ENCODE data around the gene C4orf54.

C4orf54 gene

GRCh38 chr4:99657798-99658197 lies at the start of gene C4orf54:
TSS of gene C4orf54 (minus strand) at chr4:99657828. CDS start at chr4:99654648, 3,180 bp downstream.
- DNase-seq = no peak

GRCh38 chr4:99705891-99706290 lies 48.3 kb upstream of the C4orf54 start:
- DNase-seq = no peak

- DNase-seq = no peak
Measured at GRCh38 chr4:99696801-99697200, 39.2 kb upstream of the C4orf54 start.

- no peak for DNase-seq
Measured at GRCh38 chr4:99693140-99693539, 35.5 kb upstream of the C4orf54 start.

- no peak for DNase-seq
Measured at GRCh38 chr4:99690990-99691389, 33.4 kb upstream of the C4orf54 start.

DNA sequence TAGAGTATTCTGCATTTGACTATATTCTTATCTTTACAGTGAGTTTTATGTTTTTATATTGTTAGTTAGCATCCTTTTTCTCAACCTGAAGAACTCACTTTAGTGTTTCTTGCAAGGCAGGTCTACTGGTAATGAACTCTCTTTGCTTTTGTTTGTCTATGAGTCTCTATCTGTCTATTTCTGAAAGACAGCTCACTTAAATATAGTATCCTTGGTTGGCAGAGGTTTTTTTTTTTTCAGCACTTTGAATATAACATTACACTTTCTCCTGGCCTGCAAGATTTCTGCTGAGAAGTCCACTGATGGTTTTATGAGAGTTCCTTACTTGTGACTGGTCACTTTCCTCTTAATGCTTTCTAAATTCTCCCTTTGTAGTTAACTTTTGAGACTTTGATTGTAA lies 32.8 kb upstream of the C4orf54 start:
- no peak for DNase-seq

GRCh38 chr4:99687120-99687519 lies 29.5 kb upstream of the C4orf54 start:
- no peak for DNase-seq

DNA sequence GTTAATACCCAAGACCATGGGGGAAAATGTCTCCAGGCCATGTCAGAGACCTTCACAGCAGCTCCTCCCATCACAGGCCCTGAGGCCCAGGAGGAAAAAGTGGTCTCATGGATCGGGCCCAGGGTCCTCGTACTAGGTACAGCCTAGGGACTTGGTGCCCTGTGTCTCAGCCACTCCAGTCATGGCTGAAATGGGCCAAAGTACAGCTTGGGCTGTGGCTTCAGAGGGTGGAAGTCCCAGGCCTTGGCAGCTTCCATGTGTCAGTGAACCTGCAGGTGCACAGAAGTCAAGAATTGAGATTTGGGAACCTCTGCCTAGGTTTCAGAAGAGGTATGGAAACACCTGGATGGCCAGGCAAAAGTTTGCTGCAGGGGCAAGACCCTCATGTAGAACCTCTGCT lies 27.6 kb upstream of the C4orf54 start:
- DNase-seq = no peak

- DNase-seq = no peak
Measured at GRCh38 chr4:99683895-99684294, 26.3 kb upstream of the C4orf54 start.

- no peak for DNase-seq
Measured at GRCh38 chr4:99679976-99680375, 22.3 kb upstream of the C4orf54 start.

DNA sequence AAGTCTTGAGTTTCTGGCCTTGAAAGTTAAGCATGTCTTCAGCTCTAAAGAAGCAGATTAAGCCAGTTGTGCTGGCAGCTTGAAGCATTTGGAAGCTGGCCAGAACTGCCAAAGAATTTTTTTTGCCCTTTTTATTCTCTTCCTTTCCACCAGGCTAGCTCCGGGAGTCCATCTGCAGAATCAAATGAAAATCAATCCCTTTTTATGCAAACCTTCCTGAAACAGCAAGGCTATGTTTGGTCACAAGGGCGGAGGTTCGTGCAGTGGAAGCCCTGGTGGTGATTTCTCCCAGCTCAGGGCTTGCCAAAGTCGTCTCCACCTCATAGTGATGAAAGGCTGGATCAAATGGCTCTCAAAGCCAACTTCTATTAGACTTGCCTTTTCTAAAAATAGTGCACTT lies 21.6 kb upstream of the C4orf54 start:
- DNase-seq = no peak

- DNase-seq = no peak
Measured at GRCh38 chr4:99677161-99677560, 19.5 kb upstream of the C4orf54 start.

DNA sequence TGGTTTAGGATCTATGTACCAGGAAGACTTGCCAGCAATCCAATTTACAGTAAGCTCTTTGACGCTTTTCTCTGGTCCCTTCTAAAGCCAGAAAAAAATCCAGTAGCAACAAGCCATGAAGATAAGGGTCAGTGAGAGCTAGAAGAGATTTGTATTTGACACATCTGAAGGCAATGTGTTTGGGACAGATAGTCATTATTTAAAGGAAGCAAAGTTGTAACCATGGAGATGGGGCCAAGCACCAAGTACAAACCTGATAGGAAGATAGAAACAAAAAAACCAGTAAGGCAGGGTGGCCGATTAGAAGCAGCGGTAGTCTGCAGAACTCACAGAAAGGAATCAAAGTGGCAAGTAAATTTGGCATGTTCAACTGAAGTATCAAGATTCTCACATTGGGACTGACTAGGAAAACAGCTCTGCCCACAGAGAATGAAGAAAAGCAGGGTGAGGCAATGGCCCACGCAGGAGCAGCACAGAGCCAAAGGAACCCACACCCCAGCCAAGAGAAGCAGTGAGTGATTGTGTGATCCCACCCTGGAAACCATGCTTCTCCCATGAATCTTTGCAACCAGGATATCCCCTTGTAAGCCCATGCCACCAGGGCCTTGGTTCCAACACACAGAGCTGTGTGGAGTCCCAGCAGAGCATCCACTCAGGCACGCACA lies 12.9 kb upstream of the C4orf54 start:
- no peak for DNase-seq

DNA sequence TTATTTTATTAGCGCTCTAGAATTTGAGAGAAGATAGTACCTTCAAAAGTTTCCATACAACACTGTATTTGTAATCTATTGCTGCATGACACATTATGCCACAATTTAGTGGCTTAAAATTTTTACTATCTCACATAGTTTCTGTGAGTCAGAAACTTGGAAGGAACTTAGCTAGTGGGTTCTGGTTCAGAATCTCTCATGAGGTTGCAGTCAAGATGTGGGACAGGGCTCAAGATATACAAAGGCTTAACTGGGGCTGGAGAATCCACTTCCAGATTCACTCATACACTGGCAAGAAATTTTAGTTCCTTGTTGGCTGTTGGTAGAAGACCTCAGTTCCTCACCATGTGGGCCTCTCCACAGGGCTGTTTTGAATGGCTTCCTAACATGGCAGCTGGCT lies 11.5 kb upstream of the C4orf54 start:
- no peak for DNase-seq

- no peak for DNase-seq
Measured at GRCh38 chr4:99668472-99668871, 10.8 kb upstream of the C4orf54 start.

DNA sequence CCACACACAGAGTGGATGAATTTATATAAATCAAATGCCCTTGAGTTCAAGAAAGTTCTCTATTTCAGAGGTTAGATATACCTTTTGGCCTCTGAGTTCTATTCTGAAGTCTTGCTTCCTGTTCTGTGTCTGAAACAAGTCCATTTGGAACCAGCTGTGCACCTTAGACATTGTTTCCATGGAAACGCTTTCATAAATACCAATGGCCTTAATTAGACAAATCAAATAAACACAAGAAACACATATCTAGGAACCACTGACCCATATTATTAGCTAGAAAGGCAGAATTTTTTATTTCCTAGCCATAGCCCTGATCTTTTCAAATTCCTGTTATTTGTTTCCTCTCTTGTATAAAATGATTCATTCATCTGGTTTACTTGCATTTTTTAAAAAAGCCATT lies 8.4 kb upstream of the C4orf54 start:
- DNase-seq = no peak

DNA sequence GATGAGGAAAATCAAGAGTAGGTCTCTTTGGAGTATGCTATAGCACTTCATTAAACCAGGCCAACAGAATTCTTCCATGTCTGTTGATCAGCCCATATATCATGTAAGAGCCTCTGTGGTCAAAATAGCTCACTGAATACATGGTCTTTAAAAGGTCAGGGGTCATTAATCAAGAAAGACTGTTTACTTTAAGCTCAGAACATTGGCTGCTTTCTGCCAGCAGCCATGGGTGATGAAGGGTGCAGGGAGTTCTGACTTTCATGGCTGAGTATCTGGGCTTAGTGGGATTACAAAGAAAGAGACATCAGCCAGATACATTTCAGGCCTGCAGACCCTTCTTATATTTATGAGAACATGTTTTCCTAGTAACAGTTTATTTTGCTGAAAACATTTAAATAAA lies 7.1 kb upstream of the C4orf54 start:
- DNase-seq = no peak

- no peak for DNase-seq
Measured at GRCh38 chr4:99661907-99662306, 4.3 kb upstream of the C4orf54 start.

DNA sequence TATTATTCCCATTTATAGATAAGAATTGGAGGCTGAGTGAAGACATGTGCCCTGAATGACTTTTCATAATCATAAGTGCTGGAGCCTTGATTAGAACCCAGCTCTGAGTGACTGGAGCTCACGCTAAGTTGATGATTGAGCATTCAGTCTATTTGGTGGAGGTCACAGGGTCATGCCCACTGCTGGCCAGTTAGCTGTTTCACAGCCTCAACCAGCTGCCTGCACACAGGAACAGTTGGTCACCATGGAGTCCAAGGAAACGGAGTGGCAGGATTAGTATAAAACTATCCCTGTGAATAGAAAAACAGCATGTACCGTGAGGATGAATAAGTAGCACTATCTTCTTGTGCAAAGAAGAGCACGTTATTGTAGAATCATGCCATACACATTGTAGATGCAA lies 1.0 kb upstream of the C4orf54 start:
- DNase-seq = no peak

- DNase-seq = peak; percentile 69
Measured at GRCh38 chr4:99655308-99656081, 2.1 kb downstream of the C4orf54 start.

DNA sequence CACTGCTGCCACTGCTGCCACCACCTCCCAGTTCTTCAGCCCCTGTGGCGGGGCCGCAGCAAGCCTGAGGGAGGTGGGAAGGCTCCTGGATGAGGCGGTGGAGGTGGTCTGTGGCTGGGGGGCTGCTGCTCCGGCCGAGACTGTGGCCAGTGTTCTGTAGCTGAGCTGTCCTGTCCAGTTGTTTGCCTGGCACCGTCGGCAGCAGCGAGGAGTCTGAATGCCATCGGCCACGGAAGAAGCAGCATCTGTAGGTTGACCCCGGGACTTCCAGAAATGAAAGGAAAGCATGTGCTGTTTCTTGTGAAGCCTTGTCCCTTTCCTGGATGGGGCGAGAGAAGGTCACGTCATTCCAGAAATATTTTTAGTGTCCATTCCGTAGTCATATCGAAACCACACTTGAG lies 3.3 kb downstream of the C4orf54 start:
- DNase-seq = no peak

GRCh38 chr4:99653916-99654315 lies 3.7 kb downstream of the C4orf54 start:
- no peak for DNase-seq

DNA sequence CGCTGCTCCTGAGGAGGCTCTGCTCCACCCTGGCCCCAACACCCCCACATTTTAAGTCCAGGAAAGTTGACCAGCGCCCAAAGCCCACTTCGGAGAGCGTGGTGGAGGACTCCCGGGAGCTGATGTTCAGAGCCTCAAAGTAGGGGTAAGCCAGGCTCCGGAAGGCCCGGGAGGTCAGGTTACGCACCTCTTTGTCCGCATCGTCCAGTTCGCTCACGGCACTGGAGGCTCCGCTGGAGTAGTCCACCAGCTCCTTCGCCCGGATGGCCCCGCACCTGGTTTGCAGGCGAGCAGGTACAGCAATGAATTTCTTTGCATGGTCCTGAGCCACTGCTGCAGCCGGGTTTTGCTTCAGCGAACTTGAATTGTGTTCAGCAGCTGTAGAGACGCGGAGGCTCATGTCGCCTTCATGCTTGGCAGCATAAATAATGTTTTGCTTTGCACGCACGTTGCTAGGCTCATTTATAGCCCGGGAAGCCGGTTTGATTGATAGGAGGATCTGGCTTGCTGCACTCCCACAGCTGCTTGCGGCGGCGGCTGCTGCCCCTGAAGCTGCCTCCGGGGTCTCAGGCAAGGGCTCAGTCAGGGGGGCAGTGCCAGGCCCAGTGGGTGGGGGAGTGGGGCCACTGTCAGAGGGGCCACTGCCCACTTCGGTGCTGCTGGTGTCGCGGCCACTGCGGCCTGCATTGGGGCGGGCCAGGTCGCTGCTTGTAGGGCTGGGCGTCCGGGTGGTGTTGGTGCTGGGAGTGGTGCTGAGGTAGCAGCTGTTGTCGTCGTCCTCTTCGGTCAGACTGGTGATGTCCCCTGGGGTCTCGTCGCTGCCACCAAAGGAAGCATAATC lies 4.8 kb downstream of the C4orf54 start:
- no peak for DNase-seq

Measured in NCI-H2029 treated with DMSO at 0.1 percent for 48 hours (cell line).